HepG2 (cell line): ENCODE results near the gene ZBTB46. TPM values are rescaled to one million over a fixed set of nuclear protein-coding genes. Genes with fewer than 3 reads are reported as not detected.

Experiments used
- CENPT ChIP-seq: sonication (generic); formaldehyde crosslinking; IDR thresholded peaks from 2 replicates; pipeline ENCODE4 v1.8.0; 2022; ENCODE audit warnings: low read depth, mild to moderate bottlenecking, moderate library complexity, missing genetic modification reagents
- ESRRA ChIP-seq: sonication (generic); formaldehyde crosslinking; IDR thresholded peaks from 2 replicates; pipeline ENCODE4 v1.5.1; 2020; ENCODE audit warnings: mild to moderate bottlenecking, low read depth, missing genetic modification reagents
- GLI4 ChIP-seq: sonication (generic); formaldehyde crosslinking; IDR thresholded peaks from 2 replicates; pipeline ENCODE4 v1.5.1; 2020; ENCODE audit warnings: missing genetic modification reagents, mild to moderate bottlenecking, moderate library complexity, borderline replicate concordance
- HNRNPUL1 ChIP-seq: fragments of 200-400 bp; formaldehyde crosslinking; IDR thresholded peaks from 2 replicates; pipeline ENCODE4 v1.6.1; 2017; ENCODE audit warnings: low read depth, mild to moderate bottlenecking, low read length, moderate library complexity
- IRF2 ChIP-seq: IDR thresholded peaks from 2 replicates; pipeline ENCODE4 v1.6.1; 2018; ENCODE audit warnings: missing genetic modification reagents, missing compliant biosample characterization
- KDM3A ChIP-seq: IDR thresholded peaks from 2 replicates; pipeline ENCODE4 v1.6.1; 2018; ENCODE audit warnings: low read depth, missing compliant biosample characterization
- KLF11 ChIP-seq: IDR thresholded peaks from 2 replicates; pipeline ENCODE4 v1.6.1; 2016; ENCODE audit warnings: missing compliant biosample characterization
- MATR3 ChIP-seq: sonication (generic); formaldehyde crosslinking; IDR thresholded peaks from 2 replicates; pipeline ENCODE4 v1.4.0; 2020; ENCODE audit warnings: missing genetic modification reagents
- NR1H2 ChIP-seq: sonication (generic); formaldehyde crosslinking; IDR thresholded peaks from 2 replicates; pipeline ENCODE4 v1.8.1; 2022; ENCODE audit warnings: low read depth, missing genetic modification reagents, borderline replicate concordance
- NRL ChIP-seq: sonication (generic); formaldehyde crosslinking; IDR thresholded peaks from 2 replicates; pipeline ENCODE4 v1.5.0; 2020; ENCODE audit warnings: missing genetic modification reagents, mild to moderate bottlenecking, moderate library complexity, borderline replicate concordance
- RAD21 ChIP-seq: fragments of 450-650 bp; formaldehyde crosslinking; IDR thresholded peaks from 2 replicates; pipeline ENCODE4 v1.5.0; 2020; ENCODE audit warnings: mild to moderate bottlenecking
- SKI ChIP-seq: fragments of 450-650 bp; IDR thresholded peaks from one replicate; pipeline ENCODE4 v1.6.1; 2018; ENCODE audit warnings: mild to moderate bottlenecking; ENCODE audit not compliant: partially characterized antibody
- SRSF1 ChIP-seq: fragments of 200-400 bp; formaldehyde crosslinking; optimal IDR thresholded peaks from 2 replicates; pipeline ENCODE3; 2017; ENCODE audit warnings: mild to moderate bottlenecking, low read depth, low read length, moderate library complexity
- ZNF207 ChIP-seq: fragments of 450-650 bp; IDR thresholded peaks from 2 replicates; pipeline ENCODE4 v1.6.1; 2016; ENCODE audit warnings: antibody characterized with exemption, borderline replicate concordance
- ZNF235 ChIP-seq: sonication (generic); formaldehyde crosslinking; IDR thresholded peaks from 2 replicates; pipeline ENCODE4 v1.8.1; 2023; ENCODE audit warnings: mild to moderate bottlenecking, missing genetic modification reagents, borderline replicate concordance
- ZNF253 ChIP-seq: sonication (generic); formaldehyde crosslinking; IDR thresholded peaks from 2 replicates; pipeline ENCODE4 v1.8.0; 2022; ENCODE audit warnings: mild to moderate bottlenecking, missing genetic modification reagents, borderline replicate concordance
- ZNF546 ChIP-seq: sonication (generic); formaldehyde crosslinking; conservative IDR thresholded peaks from 2 replicates; pipeline ENCODE4 v1.8.1; 2023; ENCODE audit warnings: mild to moderate bottlenecking, missing genetic modification reagents
- ZNF720 ChIP-seq: sonication (generic); formaldehyde crosslinking; IDR thresholded peaks from 2 replicates; pipeline ENCODE4 v1.4.0; 2020; ENCODE audit warnings: missing genetic modification reagents
- ZSCAN30 ChIP-seq: sonication (generic); formaldehyde crosslinking; IDR thresholded peaks from 2 replicates; pipeline ENCODE4 v1.5.0; 2020; ENCODE audit warnings: mild to moderate bottlenecking, missing genetic modification reagents
- polyA plus RNA-seq, 8 experiments: library from polyadenylated mRNA; depleted of rRNA in 3 of 8; stranded (reverse) in 7 of 8; unstranded in 1 of 8; fragments of >200 nt; fragmentation: Illumina TruSeq in 4 of 8; extraction: Trizol in 4 of 8; gene quantifications; 2 replicates each; pipeline versions ENCODE4 v1.2.1 to v1.2.3, GENCODE V29; 2011 to 2016; ENCODE audit warnings: low read depth in 4 of 8, missing spikeins in 1 of 8, mixed read lengths in 1 of 8; ENCODE audit not compliant: insufficient read depth in 1 of 8
- total RNA-seq, 5 experiments: library from RNA; depleted of rRNA; stranded (reverse); fragments of >200 nt; fragmentation: Illumina TruSeq; extraction: Trizol; gene quantifications; 2 replicates each; pipeline ENCODE4 v1.2.3, GENCODE V29; 2016; ENCODE audit warnings: low read depth in 1 of 5
- TF ChIP-seq, protein P1 (sequence below): sonication (generic); formaldehyde crosslinking; IDR thresholded peaks from 2 replicates; pipeline ENCODE4 v1.5.1; 2020; ENCODE audit warnings: missing genetic modification reagents, mild to moderate bottlenecking, borderline replicate concordance
- TF ChIP-seq, protein P2 (sequence below): sonication (generic); formaldehyde crosslinking; IDR thresholded peaks from 2 replicates; pipeline ENCODE4 v1.9.0; 2022; ENCODE audit warnings: missing genetic modification reagents, mild to moderate bottlenecking, borderline replicate concordance
- TF ChIP-seq, protein P3 (sequence below): IDR thresholded peaks from 2 replicates; pipeline ENCODE4 v1.6.1; 2018; ENCODE audit warnings: missing genetic modification reagents

Gene ZBTB46
- total and polyA plus RNA-seq, 2 of the 13 experiments (the other 11 are each of a cell fraction or from before 2014, with no cell fraction given) = 1.6 to 13.5 TPM

DNA sequence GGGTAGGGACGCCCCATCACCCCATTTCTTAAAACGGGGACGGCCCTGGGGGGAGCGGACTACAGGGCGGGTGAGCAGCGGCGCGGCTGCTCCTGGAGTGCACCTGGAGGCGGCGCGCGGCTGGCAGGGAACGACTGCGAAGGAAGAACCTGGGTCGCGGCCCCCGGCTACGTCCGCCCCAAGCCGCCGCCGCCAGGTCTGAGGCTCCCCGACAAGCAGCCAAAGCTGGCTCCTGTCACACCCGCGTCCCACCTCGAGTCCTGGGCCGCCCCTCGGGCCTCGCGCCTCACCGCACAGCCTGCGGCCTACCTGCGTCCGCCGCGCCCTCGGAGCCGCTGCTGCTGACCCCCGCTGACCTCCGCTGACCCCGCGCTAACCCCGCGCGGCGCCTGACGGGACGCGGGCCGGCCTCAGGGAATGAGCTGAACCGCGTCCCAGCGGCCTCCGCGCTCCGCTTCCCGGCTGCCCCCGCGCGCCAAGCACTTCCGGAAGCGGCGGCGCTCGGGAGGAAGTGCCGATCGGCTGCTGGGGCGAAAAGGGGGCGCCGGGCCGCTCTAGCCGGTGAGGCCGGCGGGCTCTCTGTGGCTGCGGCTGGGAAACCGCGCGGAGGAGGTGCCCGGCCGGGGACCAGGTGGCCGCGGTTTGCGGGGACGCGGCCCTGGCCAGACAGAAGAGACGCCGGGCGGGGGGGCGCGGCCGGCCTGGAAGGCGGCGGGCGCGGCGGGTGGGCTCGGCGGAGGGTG lies 123.3 kb downstream of the ZBTB46 start, which contains the start of the genes ARFRP1 and ZGPAT (continued):
- TF ChIP-seq ZSCAN30 (CRISPR knock-in tag) = no peak
- TF ChIP-seq, protein P1, sequence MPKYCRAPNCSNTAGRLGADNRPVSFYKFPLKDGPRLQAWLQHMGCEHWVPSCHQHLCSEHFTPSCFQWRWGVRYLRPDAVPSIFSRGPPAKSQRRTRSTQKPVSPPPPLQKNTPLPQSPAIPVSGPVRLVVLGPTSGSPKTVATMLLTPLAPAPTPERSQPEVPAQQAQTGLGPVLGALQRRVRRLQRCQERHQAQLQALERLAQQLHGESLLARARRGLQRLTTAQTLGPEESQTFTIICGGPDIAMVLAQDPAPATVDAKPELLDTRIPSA (CRISPR knock-in tag) = peak; percentile 97
- peak; percentile 50; the same call in 1 of the 2 replicates for TF ChIP-seq NRL (CRISPR knock-in tag)
- TF ChIP-seq ZNF207 = no peak
- TF ChIP-seq SRSF1 = peak; percentile 85
- TF ChIP-seq ZNF546 = peak; percentile 91; the same call in 1 of the 2 replicates
- peak; percentile 93 for TF ChIP-seq NR1H2 (CRISPR knock-in tag)
- peak; percentile 95; the same call in 1 of the 2 replicates for TF ChIP-seq ZNF235 (CRISPR knock-in tag)
- TF ChIP-seq RAD21 (CRISPR knock-in tag) = peak; percentile 78
- peak; percentile 98 for TF ChIP-seq GLI4 (CRISPR knock-in tag)
- TF ChIP-seq ZNF253 (CRISPR knock-in tag) = peak; percentile 86
- TF ChIP-seq, protein P2, sequence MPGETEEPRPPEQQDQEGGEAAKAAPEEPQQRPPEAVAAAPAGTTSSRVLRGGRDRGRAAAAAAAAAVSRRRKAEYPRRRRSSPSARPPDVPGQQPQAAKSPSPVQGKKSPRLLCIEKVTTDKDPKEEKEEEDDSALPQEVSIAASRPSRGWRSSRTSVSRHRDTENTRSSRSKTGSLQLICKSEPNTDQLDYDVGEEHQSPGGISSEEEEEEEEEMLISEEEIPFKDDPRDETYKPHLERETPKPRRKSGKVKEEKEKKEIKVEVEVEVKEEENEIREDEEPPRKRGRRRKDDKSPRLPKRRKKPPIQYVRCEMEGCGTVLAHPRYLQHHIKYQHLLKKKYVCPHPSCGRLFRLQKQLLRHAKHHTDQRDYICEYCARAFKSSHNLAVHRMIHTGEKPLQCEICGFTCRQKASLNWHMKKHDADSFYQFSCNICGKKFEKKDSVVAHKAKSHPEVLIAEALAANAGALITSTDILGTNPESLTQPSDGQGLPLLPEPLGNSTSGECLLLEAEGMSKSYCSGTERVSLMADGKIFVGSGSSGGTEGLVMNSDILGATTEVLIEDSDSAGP (CRISPR knock-in tag) = peak; percentile 81
- TF ChIP-seq IRF2 (CRISPR knock-in tag) = peak; percentile 95; the same call in 1 of the 2 replicates
- peak; percentile 94 for TF ChIP-seq SKI
- TF ChIP-seq KDM3A (CRISPR knock-in tag) = peak; percentile 64
- peak; percentile 31; the same call in 1 of the 2 replicates for TF ChIP-seq MATR3 (CRISPR knock-in tag)
- no peak; the same call in 1 of the 2 replicates for TF ChIP-seq HNRNPUL1
- TF ChIP-seq ESRRA (CRISPR knock-in tag) = peak; percentile 96
- TF ChIP-seq KLF11 (CRISPR knock-in tag) = no peak
- TF ChIP-seq ZNF720 (CRISPR knock-in tag) = peak; percentile 96; the same call in 1 of the 2 replicates
- peak; percentile 74; the same call in 1 of the 2 replicates for TF ChIP-seq CENPT (CRISPR knock-in tag)
- TF ChIP-seq, protein P3, sequence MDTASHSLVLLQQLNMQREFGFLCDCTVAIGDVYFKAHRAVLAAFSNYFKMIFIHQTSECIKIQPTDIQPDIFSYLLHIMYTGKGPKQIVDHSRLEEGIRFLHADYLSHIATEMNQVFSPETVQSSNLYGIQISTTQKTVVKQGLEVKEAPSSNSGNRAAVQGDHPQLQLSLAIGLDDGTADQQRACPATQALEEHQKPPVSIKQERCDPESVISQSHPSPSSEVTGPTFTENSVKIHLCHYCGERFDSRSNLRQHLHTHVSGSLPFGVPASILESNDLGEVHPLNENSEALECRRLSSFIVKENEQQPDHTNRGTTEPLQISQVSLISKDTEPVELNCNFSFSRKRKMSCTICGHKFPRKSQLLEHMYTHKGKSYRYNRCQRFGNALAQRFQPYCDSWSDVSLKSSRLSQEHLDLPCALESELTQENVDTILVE (CRISPR knock-in tag) = peak; percentile 99; the same call in 1 of the 2 replicates
